Spinal cord (tissue), 10 donors: ENCODE results near the gene ARHGEF12. TPM values are rescaled to one million over a fixed set of nuclear protein-coding genes. Genes with fewer than 3 reads are reported as not detected.

Experiments used
- DNase-seq, 6 donors: peaks; one replicate each; pipeline versions ENCODE4 v3.0.0 to v3.0.0-alpha.2; 2013 to 2015; ENCODE audit warnings: low spot score in 6 of 6, low read depth in 4 of 6
- H3K27ac ChIP-seq: one replicate; pipeline ENCODE4 v1.5.1; 2013; ENCODE audit warnings: low read depth, low read length, control low read depth
- H3K27me3 ChIP-seq: one replicate; pipeline ENCODE4 v1.6.1; 2013; ENCODE audit warnings: low read length; ENCODE audit not compliant: control insufficient read depth, insufficient read depth
- H3K36me3 ChIP-seq: one replicate; pipeline ENCODE4 v1.6.1; 2013; ENCODE audit warnings: low read length; ENCODE audit not compliant: control insufficient read depth, insufficient read depth
- H3K4me1 ChIP-seq: one replicate; pipeline ENCODE4 v1.6.1; 2013; ENCODE audit warnings: low read length; ENCODE audit not compliant: control insufficient read depth, insufficient read depth
- H3K4me3 ChIP-seq: one replicate; pipeline ENCODE4 v1.5.1; 2013; ENCODE audit warnings: low read depth, low read length, control low read depth
- H3K9me3 ChIP-seq: one replicate; pipeline ENCODE4 v1.6.1; 2013; ENCODE audit warnings: low read length; ENCODE audit not compliant: control insufficient read depth, insufficient read depth
- WGBS: methylation state at CpG from one replicate; pipeline ENCODE4 v1.1.5; 2013; ENCODE audit warnings: missing lambda C conversion rate; ENCODE audit not compliant: insufficient coverage; 5-methylcytosine and 5-hydroxymethylcytosine counted together
- polyA plus RNA-seq, 2 donors: library from polyadenylated mRNA; unstranded; fragments of 120-200 nt; gene quantifications; one replicate each; pipeline ENCODE4 v1.2.1, GENCODE V29; 2013; ENCODE audit not compliant: insufficient read length in 2 of 2
- total RNA-seq, 2 donors: library from RNA; depleted of rRNA in 1 of 2; stranded (reverse); fragments of 120-200 nt in 1 of 2; fragments of >200 nt in 1 of 2; gene quantifications; one replicate each; pipeline versions ENCODE4 v1.2.3 to v1.2.4, GENCODE V29; 2013 to 2014
- donor health status: healthy.

ARHGEF12 gene
- total and polyA plus RNA-seq, 4 donors = 67.9 to 179 (median 101) TPM

GRCh38 chr11:120302001-120302805 lies 34.0 kb upstream of the ARHGEF12 start:
- no peaks in the 10 kb centered on the region for H3K36me3 ChIP-seq
- no peak for DNase-seq
- H3K4me1 ChIP-seq = peaks cover 4% of the 10 kb centered on the region
- peaks cover 2% of the 10 kb centered on the region for H3K27me3 ChIP-seq
- no peak overlapping the region for H3K4me3 ChIP-seq
- no peak overlapping the region for H3K27ac ChIP-seq
- no peaks in the 10 kb centered on the region for H3K9me3 ChIP-seq
- WGBS = 70% methylated on average over 2 of the region's 6 CpGs

DNA sequence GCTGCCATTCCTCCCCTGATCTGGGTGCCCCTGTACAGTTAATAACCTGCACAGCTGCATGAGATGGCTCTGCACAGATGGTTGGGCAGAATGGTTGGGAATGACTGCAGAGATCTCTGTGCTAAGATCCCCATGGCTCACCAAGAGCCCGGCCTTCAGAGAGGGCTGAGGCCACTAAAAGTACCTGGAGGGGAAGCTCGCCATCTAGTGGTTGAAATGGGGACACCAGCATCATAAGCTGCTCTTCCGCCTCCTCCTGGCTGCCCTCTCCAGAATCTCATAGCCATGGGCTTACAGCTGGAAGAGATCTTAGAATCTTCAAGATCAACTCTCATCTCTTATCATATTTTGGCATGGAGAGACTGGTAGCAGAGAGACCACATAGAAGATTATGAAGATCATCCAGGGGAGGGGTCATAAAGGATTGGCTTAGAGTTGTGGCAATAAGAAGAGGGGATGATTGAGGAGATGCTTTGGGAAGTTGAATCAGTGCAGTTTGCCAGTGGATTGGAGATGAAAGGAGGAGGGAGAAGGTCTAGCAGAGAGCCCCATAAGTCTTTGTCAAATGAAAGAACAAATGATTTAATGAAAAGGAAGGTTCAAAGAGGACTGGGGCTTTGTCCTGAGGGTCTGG lies 33.1 kb upstream of the ARHGEF12 start:
- Histone ChIP-seq H3K4me3 (no peak overlapping the region), H3K4me1 (peaks cover 4% of the 10 kb centered on the region), H3K36me3 (no peaks in the 10 kb centered on the region), H3K27ac (no peak overlapping the region), H3K9me3 (no peaks in the 10 kb centered on the region), H3K27me3 (peaks cover 2% of the 10 kb centered on the region)
- peak in 3 of 6 donors; percentile 33 to 80 (median 75) for DNase-seq
- WGBS = 0% methylated on average over 2 of the region's 3 CpGs

DNA sequence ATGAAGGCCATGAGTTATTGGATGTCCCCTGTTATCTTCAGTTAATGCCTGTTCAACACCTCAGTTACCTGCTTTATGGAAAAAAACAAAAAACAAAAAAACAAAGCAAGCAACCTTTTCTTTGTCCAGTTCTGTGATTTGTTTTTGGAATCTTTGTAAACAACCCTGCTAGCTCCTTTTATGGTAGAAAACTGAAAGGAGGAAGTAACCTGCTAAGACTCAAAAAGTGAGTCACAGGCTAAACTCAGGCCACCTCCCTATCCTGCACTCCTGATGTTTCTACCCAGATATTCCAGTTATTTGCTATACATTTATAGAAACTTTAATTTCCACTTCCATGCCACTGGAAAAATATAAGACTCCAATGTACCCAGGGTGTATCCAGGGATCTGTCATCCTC lies 31.7 kb upstream of the ARHGEF12 start:
- no peak overlapping the region for H3K27ac ChIP-seq
- H3K36me3 ChIP-seq = no peaks in the 10 kb centered on the region
- H3K4me3 ChIP-seq = no peak overlapping the region
- no peaks in the 10 kb centered on the region for H3K9me3 ChIP-seq
- H3K4me1 ChIP-seq = peaks cover 4% of the 10 kb centered on the region
- no peak for DNase-seq
- H3K27me3 ChIP-seq = peaks cover 2% of the 10 kb centered on the region

- H3K9me3 ChIP-seq = no peaks in the 10 kb centered on the region
- H3K27me3 ChIP-seq = peaks cover 2% of the 10 kb centered on the region
- no peaks in the 10 kb centered on the region for H3K4me1 ChIP-seq
- H3K4me3 ChIP-seq = no peak overlapping the region
- no peak overlapping the region for H3K27ac ChIP-seq
- 89% methylated on average over 10 of the region's 12 CpGs for WGBS
- no peak for DNase-seq
- no peaks in the 10 kb centered on the region for H3K36me3 ChIP-seq
Observed at GRCh38 chr11:120305286-120305685, 30.9 kb upstream of the ARHGEF12 start.

DNA sequence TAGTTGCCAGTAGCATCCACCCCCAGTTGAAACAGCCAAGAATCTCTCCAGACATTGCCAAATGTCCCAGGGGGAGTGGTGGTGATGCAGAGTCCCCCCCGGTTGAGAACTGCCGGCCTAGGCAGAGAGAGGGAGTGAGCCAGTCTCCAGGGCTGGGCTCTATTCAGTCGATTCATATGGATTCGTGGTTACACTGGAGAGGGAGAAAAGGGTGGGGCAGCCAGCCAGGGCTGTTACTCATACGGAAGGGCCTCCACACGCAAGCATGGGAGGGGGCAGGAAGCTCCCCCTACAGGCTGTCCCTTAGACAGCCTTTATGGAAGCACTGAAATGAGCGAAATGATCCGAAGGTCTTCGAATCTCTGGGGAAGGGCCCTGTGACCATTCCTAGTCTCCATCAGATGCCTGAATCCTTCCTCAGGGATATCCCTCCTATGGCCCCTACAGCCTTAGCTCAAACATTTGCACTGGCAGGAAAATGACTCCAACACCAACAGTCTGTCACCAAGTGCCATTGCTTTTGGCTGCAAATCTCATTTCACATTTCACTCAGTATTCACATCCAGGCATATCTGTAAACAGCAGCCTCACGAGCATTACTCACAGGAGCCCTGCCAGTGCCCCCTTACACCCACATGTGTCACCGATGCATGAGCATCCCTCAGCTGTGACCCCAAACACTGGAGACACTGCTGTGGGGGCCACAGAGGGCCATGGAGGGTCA lies 29.5 kb upstream of the ARHGEF12 start:
- Histone ChIP-seq H3K27ac (no peak overlapping the region), H3K36me3 (no peaks in the 10 kb centered on the region), H3K4me1 (no peaks in the 10 kb centered on the region), H3K4me3 (no peak overlapping the region), H3K27me3 (peaks cover 2% of the 10 kb centered on the region), H3K9me3 (no peaks in the 10 kb centered on the region)
- no peak for DNase-seq
- 37% methylated on average over 10 of the region's 11 CpGs for WGBS

- 90% methylated on average over 10 of the region's 11 CpGs for WGBS
Observed at GRCh38 chr11:120307476-120307875, 28.7 kb upstream of the ARHGEF12 start.

DNA sequence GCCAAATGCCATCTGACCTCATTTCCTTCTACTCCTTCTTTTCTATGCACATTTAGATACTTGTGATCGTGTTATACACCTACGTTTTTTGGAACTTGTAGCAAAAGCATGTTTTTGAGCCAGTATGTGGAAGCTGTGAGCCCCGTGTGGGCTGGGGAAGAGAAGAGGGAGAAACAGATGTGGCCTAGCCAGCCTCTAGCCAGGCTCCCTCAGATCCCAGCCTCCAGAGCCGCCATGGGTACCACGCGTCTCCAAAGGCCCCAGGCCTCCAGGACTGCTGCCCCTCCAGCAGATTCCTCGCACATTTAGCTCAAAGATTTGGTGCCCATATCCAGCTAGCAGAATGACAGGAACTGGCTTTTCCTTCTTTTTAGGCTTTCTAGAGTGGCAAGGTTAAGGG lies 28.1 kb upstream of the ARHGEF12 start:
- Histone ChIP-seq H3K27me3 (peaks cover 2% of the 10 kb centered on the region), H3K4me3 (no peak overlapping the region), H3K27ac (no peak overlapping the region), H3K4me1 (no peaks in the 10 kb centered on the region), H3K9me3 (no peaks in the 10 kb centered on the region), H3K36me3 (no peaks in the 10 kb centered on the region)
- WGBS = 81% methylated on average over 5 of the region's 7 CpGs
- no peak for DNase-seq

More at GRCh38 chr11:120307476-120307875, 28.7 kb upstream of the ARHGEF12 start:
- Histone ChIP-seq H3K27ac (no peak overlapping the region), H3K4me3 (no peak overlapping the region), H3K4me1 (no peaks in the 10 kb centered on the region), H3K9me3 (no peaks in the 10 kb centered on the region), H3K36me3 (no peaks in the 10 kb centered on the region), H3K27me3 (peaks cover 2% of the 10 kb centered on the region)
- no peak for DNase-seq

GRCh38 chr11:120310870-120311269 lies 25.3 kb upstream of the ARHGEF12 start:
- H3K9me3 ChIP-seq = no peaks in the 10 kb centered on the region
- no peak overlapping the region for H3K4me3 ChIP-seq
- no peak for DNase-seq
- H3K36me3 ChIP-seq = no peaks in the 10 kb centered on the region
- no peaks in the 10 kb centered on the region for H3K4me1 ChIP-seq
- 48% methylated on average over 3 of the region's 3 CpGs for WGBS
- no peak overlapping the region for H3K27ac ChIP-seq
- H3K27me3 ChIP-seq = peaks cover 2% of the 10 kb centered on the region

- no peaks in the 10 kb centered on the region for H3K36me3 ChIP-seq
- peaks cover 6% of the 10 kb centered on the region for H3K4me1 ChIP-seq
- H3K27me3 ChIP-seq = no peaks in the 10 kb centered on the region
- 87% methylated on average over 3 of the region's 3 CpGs for WGBS
- H3K4me3 ChIP-seq = no peak overlapping the region
- no peak for DNase-seq
- no peaks in the 10 kb centered on the region for H3K9me3 ChIP-seq
- H3K27ac ChIP-seq = no peak overlapping the region
Observed at GRCh38 chr11:120314861-120315260, 21.4 kb upstream of the ARHGEF12 start.
